ENCODE measurements around the gene SACM1L. TPM values are rescaled to one million over a fixed set of nuclear protein-coding genes. Genes with fewer than 3 reads are reported as not detected.
A peak's percentile ranks its signal among the peaks of the same experiment; 100 is the strongest.

Gene SACM1L
- total and polyA plus RNA-seq, 11 donors, result 12.6 to 35.3 (median 22.3) TPM

GRCh38 chr3:45686850-45687249 is 2.3 kb upstream of the SACM1L start:
- WGBS, 4 donors, result 90 to 96% (median 95%) methylated on average over 7 of the region's 7 CpGs
- ATAC-seq (no peak), DNase-seq (no peak)
- Histone ChIP-seq H3K4me1 (peaks cover 7 to 40% (median 22%) of the 10 kb centered on the region in 12 donors), H3K4me3 (no peak overlapping the region), H3K27ac (no peak overlapping the region), H3K36me3 (peaks cover 0 to 6% (median 0%) of the 10 kb centered on the region in 9 donors), H3K27me3 (no peaks in the 10 kb centered on the region), H3K9me3 (peaks cover 0 to 10% (median 0%) of the 10 kb centered on the region in 12 donors)
- TF ChIP-seq POLR2A (IDR thresholded peaks at IDR 0.05) (no peak), CTCF (IDR thresholded peaks at IDR 0.05) (no peak)
- intact Hi-C loops (cut with DNase I), result no loop called here

GRCh38 chr3:45687828-45688193 is 1.4 kb upstream of the SACM1L start:
- peaks cover 7 to 45% (median 28%) of the 10 kb centered on the region in 12 donors for H3K4me1 ChIP-seq
- H3K4me3 ChIP-seq, result peak overlapping the region in 9 of 12 donors; percentile 73 to 97 (median 92)
- intact Hi-C loops (cut with DNase I), result no loop called here
- no peak for ATAC-seq
- H3K27me3 ChIP-seq, result no peaks in the 10 kb centered on the region
- no peak for DNase-seq
- H3K27ac ChIP-seq, result peak overlapping the region in 4 of 12 donors; percentile 91 to 97 (median 94)
- peaks cover 0 to 8% (median 0%) of the 10 kb centered on the region in 12 donors for H3K9me3 ChIP-seq
- peaks cover 0 to 10% (median 2%) of the 10 kb centered on the region in 9 donors for H3K36me3 ChIP-seq
- TF ChIP-seq POLR2A (IDR thresholded peaks at IDR 0.05) (no peak), CTCF (IDR thresholded peaks at IDR 0.05) (no peak)
- WGBS, 4 donors, result 40 to 47% (median 44%) methylated on average over 4 of the region's 4 CpGs

GRCh38 chr3:45688194-45688881 is 858 bp upstream of the SACM1L start:
- ATAC-seq, result peak in 3 of 4 donors; percentile 5 to 12 (median 8)
- intact Hi-C loops (cut with DNase I), result no loop called here
- TF ChIP-seq CTCF (IDR thresholded peaks at IDR 0.05) (no peak), POLR2A (IDR thresholded peaks at IDR 0.05) (no peak)
- Histone ChIP-seq H3K4me1 (peaks cover 8 to 50% (median 32%) of the 10 kb centered on the region in 12 donors), H3K4me3 (peak overlapping the region; percentile 35 to 97 (median 92)), H3K27me3 (no peaks in the 10 kb centered on the region), H3K27ac (peak overlapping the region; percentile 13 to 97 (median 94)), H3K36me3 (peaks cover 0 to 16% (median 8%) of the 10 kb centered on the region in 9 donors), H3K9me3 (peaks cover 0 to 2% (median 0%) of the 10 kb centered on the region in 12 donors)
- DNase-seq, result peak in 1 of 5 donors; percentile 26
- 2 to 4% (median 3%) methylated on average over 35 of the region's 35 CpGs for WGBS, 4 donors

GRCh38 chr3:45689787-45690145 is 570 bp downstream of the SACM1L start:
- ATAC-seq (no peak), DNase-seq (no peak)
- Histone ChIP-seq H3K4me1 (peaks cover 12 to 62% (median 46%) of the 10 kb centered on the region in 12 donors), H3K9me3 (no peaks in the 10 kb centered on the region), H3K27me3 (no peaks in the 10 kb centered on the region), H3K36me3 (peaks cover 0 to 17% (median 9%) of the 10 kb centered on the region in 9 donors), H3K4me3 (peak overlapping the region; percentile 35 to 97 (median 92)), H3K27ac (peak overlapping the region; percentile 87 to 97 (median 94))
- 0 to 3% (median 1%) methylated on average over 7 to 8 of the region's 8 CpGs for WGBS, 4 donors
- intact Hi-C loops (cut with DNase I), result no loop called here
- TF ChIP-seq CTCF (IDR thresholded peaks at IDR 0.05), result no peak
- no peak for TF ChIP-seq POLR2A (IDR thresholded peaks at IDR 0.05)

Measured in heart left ventricle (tissue), 16 donors.